HepG2 (cell line): Measurements from ENCODE around the gene SLC19A3. TPM values are rescaled to one million over a fixed set of nuclear protein-coding genes. Genes with fewer than 3 reads are reported as not detected.

ENCODE experiments used
- ELF3 ChIP-seq: IDR thresholded peaks from 2 replicates; pipeline ENCODE4 v1.6.1; 2016; ENCODE audit warnings: missing genetic modification reagents, missing compliant biosample characterization
- ERF ChIP-seq: IDR thresholded peaks from 2 replicates; pipeline ENCODE4 v1.6.1; 2018; ENCODE audit warnings: missing biosample characterization, missing genetic modification reagents
- ETV5 ChIP-seq: IDR thresholded peaks from 2 replicates; pipeline ENCODE4 v1.6.1; 2018; ENCODE audit warnings: missing biosample characterization, missing genetic modification reagents, inconsistent platforms, borderline replicate concordance
- GLI4 ChIP-seq: sonication (generic); formaldehyde crosslinking; IDR thresholded peaks from 2 replicates; pipeline ENCODE4 v1.5.1; 2020; ENCODE audit warnings: missing genetic modification reagents, mild to moderate bottlenecking, moderate library complexity, borderline replicate concordance
- HDAC2 ChIP-seq: sonication (generic); formaldehyde crosslinking; IDR thresholded peaks from 2 replicates; pipeline ENCODE4 v1.4.0; 2020; ENCODE audit warnings: missing genetic modification reagents
- HMG20B ChIP-seq: conservative IDR thresholded peaks from 2 replicates; pipeline ENCODE4 v1.6.1; 2016; ENCODE audit warnings: missing genetic modification reagents, missing compliant biosample characterization
- HOXA3 ChIP-seq: sonication (generic); formaldehyde crosslinking; IDR thresholded peaks from 2 replicates; pipeline ENCODE4 v1.5.0; 2020; ENCODE audit warnings: missing genetic modification reagents
- IRF2 ChIP-seq: IDR thresholded peaks from 2 replicates; pipeline ENCODE4 v1.6.1; 2018; ENCODE audit warnings: missing genetic modification reagents, missing compliant biosample characterization
- KAT7 ChIP-seq: IDR thresholded peaks from 2 replicates; pipeline ENCODE4 v1.6.1; 2018; ENCODE audit warnings: borderline replicate concordance, missing compliant biosample characterization
- MEIS1 ChIP-seq: sonication (generic); formaldehyde crosslinking; IDR thresholded peaks from 2 replicates; pipeline ENCODE4 v1.9.0; 2021; ENCODE audit warnings: mild to moderate bottlenecking, missing genetic modification reagents, moderate library complexity, borderline replicate concordance
- POLR2A ChIP-seq, 2 experiments: IDR thresholded peaks; 2 replicates each; pipeline ENCODE4 v1.6.1; 2011; ENCODE audit warnings: low read depth in 2 of 2, low read length in 2 of 2, mild to moderate bottlenecking in 1 of 2, moderate library complexity in 1 of 2; ENCODE audit not compliant: insufficient read depth in 1 of 2
- RARA ChIP-seq: IDR thresholded peaks from 2 replicates; pipeline ENCODE4 v1.6.1; 2016; ENCODE audit warnings: missing genetic modification reagents, missing compliant biosample characterization
- RCOR2 ChIP-seq: IDR thresholded peaks from 2 replicates; pipeline ENCODE4 v1.6.1; 2016; ENCODE audit warnings: missing biosample characterization, missing genetic modification reagents
- RXRA ChIP-seq: sonication (generic); formaldehyde crosslinking; IDR thresholded peaks from 2 replicates; pipeline ENCODE4 v1.5.1; 2020; ENCODE audit warnings: missing genetic modification reagents
- SOX13 ChIP-seq, 3 experiments: fragments of 450-650 bp in 1 of 3; sonication (generic) in 1 of 3; formaldehyde crosslinking in 1 of 3; IDR thresholded peaks in 2 of 3; conservative IDR thresholded peaks in 1 of 3; 2 replicates each; pipeline versions ENCODE4 v1.5.0 to v1.6.1; 2016 to 2020; ENCODE audit warnings: antibody characterized with exemption in 1 of 3, mild to moderate bottlenecking in 1 of 3, missing compliant biosample characterization in 1 of 3, missing genetic modification reagents in 1 of 3, moderate library complexity in 1 of 3
- SP5 ChIP-seq: IDR thresholded peaks from 2 replicates; pipeline ENCODE4 v1.6.1; 2016; ENCODE audit warnings: low read depth, borderline replicate concordance
- ZFY ChIP-seq: sonication (generic); formaldehyde crosslinking; IDR thresholded peaks from 2 replicates; pipeline ENCODE4 v1.4.0; 2020; ENCODE audit warnings: missing genetic modification reagents
- ZNF501 ChIP-seq: sonication (generic); formaldehyde crosslinking; IDR thresholded peaks from 2 replicates; pipeline ENCODE4 v1.5.1; 2020; ENCODE audit warnings: mild to moderate bottlenecking, moderate library complexity, missing genetic modification reagents
- polyA plus RNA-seq, 8 experiments: library from polyadenylated mRNA; depleted of rRNA in 3 of 8; stranded (reverse) in 7 of 8; unstranded in 1 of 8; fragments of >200 nt; fragmentation: Illumina TruSeq in 4 of 8; extraction: Trizol in 4 of 8; gene quantifications; 2 replicates each; pipeline versions ENCODE4 v1.2.1 to v1.2.3, GENCODE V29; 2011 to 2016; ENCODE audit warnings: low read depth in 4 of 8, missing spikeins in 1 of 8, mixed read lengths in 1 of 8; ENCODE audit not compliant: insufficient read depth in 1 of 8
- total RNA-seq, 5 experiments: library from RNA; depleted of rRNA; stranded (reverse); fragments of >200 nt; fragmentation: Illumina TruSeq; extraction: Trizol; gene quantifications; 2 replicates each; pipeline ENCODE4 v1.2.3, GENCODE V29; 2016; ENCODE audit warnings: low read depth in 1 of 5
- TF ChIP-seq, protein P1 (sequence below): sonication (generic); formaldehyde crosslinking; IDR thresholded peaks from 2 replicates; pipeline ENCODE4 v1.8.1; 2022; ENCODE audit warnings: low read depth, mild to moderate bottlenecking, missing genetic modification reagents
- TF ChIP-seq, protein P2 (sequence below), 2 experiments: sonication (generic) in 1 of 2; formaldehyde crosslinking in 1 of 2; IDR thresholded peaks; 2 replicates each; pipeline versions ENCODE4 v1.4.0 to v1.6.1; 2016 to 2020; ENCODE audit warnings: borderline replicate concordance in 1 of 2, low read depth in 1 of 2, mild to moderate bottlenecking in 1 of 2, missing genetic modification reagents in 1 of 2
- TF ChIP-seq, protein P3 (sequence below): sonication (generic); formaldehyde crosslinking; IDR thresholded peaks from 2 replicates; pipeline ENCODE4 v1.4.0; 2020; ENCODE audit warnings: low read depth, mild to moderate bottlenecking, missing genetic modification reagents

The SLC19A3 gene
- total and polyA plus RNA-seq, 2 of the 13 experiments (the other 11 are each of a cell fraction or from before 2014, with no cell fraction given) = 2.3 to 5.2 TPM

DNA sequence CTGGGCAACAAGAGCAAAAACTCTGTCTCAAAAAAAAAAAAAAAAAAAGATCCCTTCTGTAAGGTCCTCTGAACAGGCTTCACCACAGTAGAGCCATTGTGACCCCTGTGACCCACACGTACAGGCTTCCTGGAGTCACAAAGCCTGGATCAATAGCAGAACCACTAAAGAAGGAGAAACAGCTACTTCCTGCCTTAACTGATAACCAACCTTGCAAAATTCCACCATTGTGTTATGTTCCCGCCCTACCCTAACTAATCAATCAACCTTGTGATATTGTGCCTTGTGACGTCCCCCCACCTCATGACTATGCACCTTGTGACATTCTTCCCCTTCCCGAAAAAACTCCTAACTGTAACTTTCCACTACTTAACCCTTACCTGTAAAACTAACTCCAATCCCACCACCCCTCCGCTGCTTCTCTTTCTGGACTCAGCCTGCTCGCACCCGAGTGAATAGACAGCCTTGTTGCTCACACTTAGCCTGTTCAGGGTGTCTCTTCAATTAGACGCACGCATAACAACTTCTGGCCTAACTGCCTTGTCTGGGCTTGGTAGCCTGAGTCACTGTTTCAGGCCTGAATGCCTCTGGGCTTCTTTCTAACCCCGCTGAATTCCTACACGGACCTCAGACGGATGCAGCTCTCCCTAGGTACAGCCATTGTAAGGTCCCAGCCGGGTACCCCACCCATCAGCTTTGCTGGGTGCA is 41.7 kb upstream of the SLC19A3 start (continued):
- TF ChIP-seq SOX13 (IDR thresholded peaks at IDR 0.05) = peak; percentile 92
- TF ChIP-seq SOX13 (CRISPR knock-in tag; conservative IDR thresholded peaks at IDR 0.05 in 1 of 2, IDR thresholded peaks at IDR 0.05 in 1 of 2) = peak in 1 of 2 experiments; percentile 94; a peak in 2 of 4 replicates
- TF ChIP-seq ZNF501 (CRISPR knock-in tag) = 0 out of 2 replicates have a peak, but pooled peaks have one; percentile 3
- TF ChIP-seq ELF3 (CRISPR knock-in tag) = peak; percentile 54
- peak; percentile 95 for TF ChIP-seq ETV5 (CRISPR knock-in tag)
- peak; percentile 86 for TF ChIP-seq RARA (CRISPR knock-in tag)
- TF ChIP-seq, protein P1, sequence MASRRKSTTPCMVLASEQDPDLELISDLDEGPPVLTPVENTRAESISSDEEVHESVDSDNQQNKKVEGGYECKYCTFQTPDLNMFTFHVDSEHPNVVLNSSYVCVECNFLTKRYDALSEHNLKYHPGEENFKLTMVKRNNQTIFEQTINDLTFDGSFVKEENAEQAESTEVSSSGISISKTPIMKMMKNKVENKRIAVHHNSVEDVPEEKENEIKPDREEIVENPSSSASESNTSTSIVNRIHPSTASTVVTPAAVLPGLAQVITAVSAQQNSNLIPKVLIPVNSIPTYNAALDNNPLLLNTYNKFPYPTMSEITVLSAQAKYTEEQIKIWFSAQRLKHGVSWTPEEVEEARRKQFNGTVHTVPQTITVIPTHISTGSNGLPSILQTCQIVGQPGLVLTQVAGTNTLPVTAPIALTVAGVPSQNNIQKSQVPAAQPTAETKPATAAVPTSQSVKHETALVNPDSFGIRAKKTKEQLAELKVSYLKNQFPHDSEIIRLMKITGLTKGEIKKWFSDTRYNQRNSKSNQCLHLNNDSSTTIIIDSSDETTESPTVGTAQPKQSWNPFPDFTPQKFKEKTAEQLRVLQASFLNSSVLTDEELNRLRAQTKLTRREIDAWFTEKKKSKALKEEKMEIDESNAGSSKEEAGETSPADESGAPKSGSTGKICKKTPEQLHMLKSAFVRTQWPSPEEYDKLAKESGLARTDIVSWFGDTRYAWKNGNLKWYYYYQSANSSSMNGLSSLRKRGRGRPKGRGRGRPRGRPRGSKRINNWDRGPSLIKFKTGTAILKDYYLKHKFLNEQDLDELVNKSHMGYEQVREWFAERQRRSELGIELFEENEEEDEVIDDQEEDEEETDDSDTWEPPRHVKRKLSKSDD (CRISPR knock-in tag) = peak; percentile 88
- peak; percentile 83 for TF ChIP-seq HOXA3 (CRISPR knock-in tag)
- peak; percentile 46; the same call in 1 of the 2 replicates for TF ChIP-seq MEIS1 (CRISPR knock-in tag)
- TF ChIP-seq ZFY (CRISPR knock-in tag) = peak; percentile 35; the same call in 1 of the 2 replicates
- no peak for TF ChIP-seq IRF2 (CRISPR knock-in tag)
- TF ChIP-seq SP5 (CRISPR knock-in tag) = peak; percentile 88
- no peak for TF ChIP-seq GLI4
- TF ChIP-seq RXRA = peak; percentile 81; the same call in 1 of the 2 replicates
- TF ChIP-seq, protein P2, sequence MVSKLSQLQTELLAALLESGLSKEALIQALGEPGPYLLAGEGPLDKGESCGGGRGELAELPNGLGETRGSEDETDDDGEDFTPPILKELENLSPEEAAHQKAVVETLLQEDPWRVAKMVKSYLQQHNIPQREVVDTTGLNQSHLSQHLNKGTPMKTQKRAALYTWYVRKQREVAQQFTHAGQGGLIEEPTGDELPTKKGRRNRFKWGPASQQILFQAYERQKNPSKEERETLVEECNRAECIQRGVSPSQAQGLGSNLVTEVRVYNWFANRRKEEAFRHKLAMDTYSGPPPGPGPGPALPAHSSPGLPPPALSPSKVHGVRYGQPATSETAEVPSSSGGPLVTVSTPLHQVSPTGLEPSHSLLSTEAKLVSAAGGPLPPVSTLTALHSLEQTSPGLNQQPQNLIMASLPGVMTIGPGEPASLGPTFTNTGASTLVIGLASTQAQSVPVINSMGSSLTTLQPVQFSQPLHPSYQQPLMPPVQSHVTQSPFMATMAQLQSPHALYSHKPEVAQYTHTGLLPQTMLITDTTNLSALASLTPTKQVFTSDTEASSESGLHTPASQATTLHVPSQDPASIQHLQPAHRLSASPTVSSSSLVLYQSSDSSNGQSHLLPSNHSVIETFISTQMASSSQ (IDR thresholded peaks at IDR 0.05; ENCODE audit: low read depth) = peak; percentile 64
- TF ChIP-seq, protein P2 (CRISPR knock-in tag; IDR thresholded peaks at IDR 0.05; ENCODE audit: borderline replicate concordance) = peak; percentile 52; the same call in 1 of the 2 replicates
- peak; percentile 61; the same call in 1 of the 2 replicates for TF ChIP-seq RCOR2 (CRISPR knock-in tag)
- TF ChIP-seq ERF (CRISPR knock-in tag) = peak; percentile 71; the same call in 1 of the 2 replicates
- TF ChIP-seq, protein P3, sequence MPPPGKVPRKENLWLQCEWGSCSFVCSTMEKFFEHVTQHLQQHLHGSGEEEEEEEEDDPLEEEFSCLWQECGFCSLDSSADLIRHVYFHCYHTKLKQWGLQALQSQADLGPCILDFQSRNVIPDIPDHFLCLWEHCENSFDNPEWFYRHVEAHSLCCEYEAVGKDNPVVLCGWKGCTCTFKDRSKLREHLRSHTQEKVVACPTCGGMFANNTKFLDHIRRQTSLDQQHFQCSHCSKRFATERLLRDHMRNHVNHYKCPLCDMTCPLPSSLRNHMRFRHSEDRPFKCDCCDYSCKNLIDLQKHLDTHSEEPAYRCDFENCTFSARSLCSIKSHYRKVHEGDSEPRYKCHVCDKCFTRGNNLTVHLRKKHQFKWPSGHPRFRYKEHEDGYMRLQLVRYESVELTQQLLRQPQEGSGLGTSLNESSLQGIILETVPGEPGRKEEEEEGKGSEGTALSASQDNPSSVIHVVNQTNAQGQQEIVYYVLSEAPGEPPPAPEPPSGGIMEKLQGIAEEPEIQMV = peak; percentile 80; the same call in 1 of the 2 replicates
- peak; percentile 75 for TF ChIP-seq HDAC2 (CRISPR knock-in tag)
- no peak for TF ChIP-seq POLR2A (IDR thresholded peaks at IDR 0.05; ENCODE audit: insufficient read depth in 1 of 2, low read depth in 2 of 2, low read length in 2 of 2)
- peak; percentile 21; the same call in 1 of the 2 replicates for TF ChIP-seq HMG20B
- no peak for TF ChIP-seq KAT7 (CRISPR knock-in tag)
